ENCODE measurements around the gene CEACAM7.
"Not testable (repeated sequence)": the region's sequence is repeated elsewhere in the genome, so short reads cannot be mapped to it uniquely, and the experiment has no call there.

Gene CEACAM7

GRCh38 chr19:41699968-41700323, 11.9 kb upstream of the CEACAM7 start:
- no peak for DNase-seq

GRCh38 chr19:41699231-41699967, 11.3 kb upstream of the CEACAM7 start:
- no peak for DNase-seq

GRCh38 chr19:41698746-41699230, 10.7 kb upstream of the CEACAM7 start:
- DNase-seq = no peak

GRCh38 chr19:41697198-41697855, 9.3 kb upstream of the CEACAM7 start:
- DNase-seq = no peak

DNA sequence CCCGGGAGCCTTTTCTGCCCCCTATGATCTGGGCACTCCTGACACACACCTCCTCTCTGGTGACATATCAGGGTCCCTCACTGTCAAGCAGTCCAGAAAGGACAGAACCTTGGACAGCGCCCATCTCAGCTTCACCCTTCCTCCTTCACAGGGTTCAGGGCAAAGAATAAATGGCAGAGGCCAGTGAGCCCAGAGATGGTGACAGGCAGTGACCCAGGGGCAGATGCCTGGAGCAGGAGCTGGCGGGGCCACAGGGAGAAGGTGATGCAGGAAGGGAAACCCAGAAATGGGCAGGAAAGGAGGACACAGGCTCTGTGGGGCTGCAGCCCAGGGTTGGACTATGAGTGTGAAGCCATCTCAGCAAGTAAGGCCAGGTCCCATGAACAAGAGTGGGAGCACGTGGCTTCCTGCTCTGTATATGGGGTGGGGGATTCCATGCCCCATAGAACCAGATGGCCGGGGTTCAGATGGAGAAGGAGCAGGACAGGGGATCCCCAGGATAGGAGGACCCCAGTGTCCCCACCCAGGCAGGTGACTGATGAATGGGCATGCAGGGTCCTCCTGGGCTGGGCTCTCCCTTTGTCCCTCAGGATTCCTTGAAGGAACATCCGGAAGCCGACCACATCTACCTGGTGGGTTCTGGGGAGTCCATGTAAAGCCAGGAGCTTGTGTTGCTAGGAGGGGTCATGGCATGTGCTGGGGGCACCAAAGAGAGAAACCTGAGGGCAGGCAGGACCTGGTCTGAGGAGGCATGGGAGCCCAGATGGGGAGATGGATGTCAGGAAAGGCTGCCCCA, 8.5 kb upstream of the CEACAM7 start:
- DNase-seq = no peak

DNA sequence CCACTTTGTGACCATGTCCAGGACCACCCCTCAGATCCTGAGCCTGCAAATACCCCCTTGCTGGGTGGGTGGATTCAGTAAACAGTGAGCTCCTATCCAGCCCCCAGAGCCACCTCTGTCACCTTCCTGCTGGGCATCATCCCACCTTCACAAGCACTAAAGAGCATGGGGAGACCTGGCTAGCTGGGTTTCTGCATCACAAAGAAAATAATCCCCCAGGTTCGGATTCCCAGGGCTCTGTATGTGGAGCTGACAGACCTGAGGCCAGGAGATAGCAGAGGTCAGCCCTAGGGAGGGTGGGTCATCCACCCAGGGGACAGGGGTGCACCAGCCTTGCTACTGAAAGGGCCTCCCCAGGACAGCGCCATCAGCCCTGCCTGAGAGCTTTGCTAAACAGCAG, 7.7 kb upstream of the CEACAM7 start:
- no peak for DNase-seq

- no peak for DNase-seq
Measured at GRCh38 chr19:41694831-41695635, 7.0 kb upstream of the CEACAM7 start.

DNA sequence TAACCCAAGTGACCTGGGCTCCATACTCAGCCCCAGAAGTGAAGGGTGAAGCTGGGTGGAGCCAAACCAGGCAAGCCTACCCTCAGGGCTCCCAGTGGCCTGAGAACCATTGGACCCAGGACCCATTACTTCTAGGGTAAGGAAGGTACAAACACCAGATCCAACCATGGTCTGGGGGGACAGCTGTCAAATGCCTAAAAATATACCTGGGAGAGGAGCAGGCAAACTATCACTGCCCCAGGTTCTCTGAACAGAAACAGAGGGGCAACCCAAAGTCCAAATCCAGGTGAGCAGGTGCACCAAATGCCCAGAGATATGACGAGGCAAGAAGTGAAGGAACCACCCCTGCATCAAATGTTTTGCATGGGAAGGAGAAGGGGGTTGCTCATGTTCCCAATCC, 6.1 kb upstream of the CEACAM7 start:
- DNase-seq = no peak

DNA sequence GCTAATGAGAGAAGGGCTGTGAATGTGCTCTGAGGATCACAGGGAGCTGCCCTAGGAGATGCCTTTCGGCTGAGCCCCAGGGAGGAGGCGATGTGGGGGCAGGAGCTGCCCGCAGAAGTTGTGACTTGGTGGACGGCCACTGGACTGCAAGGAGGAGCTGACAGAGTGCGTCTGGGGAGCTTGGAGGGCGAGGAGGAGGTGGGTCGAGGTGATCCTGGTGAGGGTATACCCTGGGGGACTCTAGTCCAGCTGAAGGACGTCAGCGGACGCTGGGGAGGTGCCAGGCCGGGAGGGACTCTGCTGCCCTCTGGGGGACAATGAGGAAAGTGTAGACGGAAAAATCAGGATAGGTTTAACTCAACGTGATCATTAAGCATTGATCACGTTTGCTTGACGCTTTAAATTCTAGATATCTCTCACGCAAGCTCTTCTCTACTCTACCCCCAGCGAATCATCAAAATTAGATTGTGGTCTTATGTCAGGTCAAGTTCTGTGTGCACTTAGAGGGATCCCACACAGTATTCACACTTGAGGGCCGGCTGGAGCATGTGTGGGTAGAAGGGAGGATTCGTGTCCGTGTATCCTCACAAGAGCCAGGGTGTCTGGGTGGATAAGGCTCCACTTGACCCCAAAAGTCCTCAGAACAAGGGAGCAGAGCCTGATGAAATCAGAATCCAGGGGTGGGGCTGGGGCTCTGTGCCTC, 3.3 kb upstream of the CEACAM7 start:
- no peak for DNase-seq

DNA sequence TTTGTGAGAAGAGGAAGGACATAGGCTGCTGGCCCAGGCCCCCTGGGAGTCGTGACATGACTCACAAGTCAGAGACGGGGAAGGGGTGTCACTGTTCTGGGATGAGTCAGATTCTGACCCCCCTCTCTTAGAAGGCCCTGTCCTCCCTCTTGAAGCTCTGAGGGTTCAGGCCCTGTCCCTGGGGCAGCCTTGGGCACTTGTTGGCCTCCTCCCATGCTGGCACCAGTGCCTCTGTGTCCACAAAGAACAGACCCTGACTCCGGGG, 2.7 kb upstream of the CEACAM7 start:
- no peak for DNase-seq

- no peak for DNase-seq
Measured at GRCh38 chr19:41689993-41690800, 2.1 kb upstream of the CEACAM7 start.

GRCh38 chr19:41688687-41689086, 617 bp upstream of the CEACAM7 start:
- no peak for DNase-seq

GRCh38 chr19:41687419-41687818, 651 bp downstream of the CEACAM7 start:
- no peak for DNase-seq

GRCh38 chr19:41682437-41682836, 5.6 kb downstream of the CEACAM7 start:
- no peak for DNase-seq

GRCh38 chr19:41671486-41671885, 16.6 kb downstream of the CEACAM7 start:
- no peak for DNase-seq

DNA sequence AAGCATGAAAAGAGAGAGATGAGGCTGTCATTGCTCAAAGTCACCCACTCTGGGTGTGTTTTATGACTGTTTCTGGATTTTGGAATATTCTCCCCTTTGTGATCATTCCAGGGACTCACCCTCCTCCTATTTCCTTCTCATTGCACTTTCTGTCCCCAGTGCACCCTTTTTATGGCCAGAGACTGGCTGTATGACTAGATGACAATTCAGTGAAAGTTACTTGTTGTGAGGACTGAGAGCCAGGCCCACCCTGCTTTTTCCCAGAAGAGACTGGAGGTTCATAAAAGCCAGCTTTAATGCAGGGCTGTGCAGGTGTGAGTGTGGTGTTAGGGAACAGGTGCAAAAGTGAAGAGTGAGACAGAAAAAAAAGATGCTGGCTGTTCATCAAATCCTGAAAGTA, 17.3 kb downstream of the CEACAM7 start:
- DNase-seq = no peak

DNA sequence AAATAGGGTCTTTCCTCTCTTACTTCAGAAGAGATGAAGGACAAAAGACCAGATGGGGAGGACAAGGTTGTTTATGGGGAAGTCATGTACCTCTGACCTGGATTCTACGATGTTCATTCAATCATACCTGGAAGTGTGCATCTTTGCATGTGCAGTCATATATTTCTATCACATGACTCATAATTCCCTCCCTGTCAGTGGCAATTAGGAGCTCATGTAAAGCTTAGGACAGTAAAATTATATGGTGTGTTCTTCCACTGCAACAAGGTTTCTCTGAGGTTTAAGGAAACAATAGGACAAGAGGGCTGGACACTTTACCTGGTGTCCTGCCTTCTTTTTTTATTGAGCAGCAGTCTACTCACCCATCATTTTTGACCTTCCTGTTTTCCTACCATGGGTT, 19.8 kb downstream of the CEACAM7 start:
- DNase-seq = no peak

GRCh38 chr19:41666075-41666474, 22.0 kb downstream of the CEACAM7 start:
- no peak for DNase-seq

DNA sequence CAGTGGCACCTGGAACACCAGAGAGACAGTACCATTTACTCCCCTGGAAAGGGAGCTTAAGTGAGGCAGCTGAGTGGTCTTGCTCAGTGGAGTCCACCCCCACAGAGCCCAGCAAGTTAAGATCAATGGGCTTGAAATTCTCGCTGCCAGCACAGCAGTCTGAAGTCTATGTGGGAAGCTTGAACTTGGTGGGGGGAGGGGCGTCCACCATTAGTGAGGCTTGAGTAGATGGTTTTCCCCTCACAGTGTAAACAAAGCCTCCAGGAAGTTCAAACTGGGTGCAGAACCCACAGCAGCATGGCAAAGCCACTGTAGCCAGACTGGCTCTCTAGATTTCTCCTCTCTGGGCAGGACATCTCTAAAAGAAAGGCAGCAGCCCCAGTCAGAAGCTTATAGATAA, 30.9 kb downstream of the CEACAM7 start:
- DNase-seq = no peak

- DNase-seq = not testable (repeated sequence)
Measured at GRCh38 chr19:41656756-41657155, 31.3 kb downstream of the CEACAM7 start.

- DNase-seq = no peak
Measured at GRCh38 chr19:41652250-41652649, 35.8 kb downstream of the CEACAM7 start.

DNA sequence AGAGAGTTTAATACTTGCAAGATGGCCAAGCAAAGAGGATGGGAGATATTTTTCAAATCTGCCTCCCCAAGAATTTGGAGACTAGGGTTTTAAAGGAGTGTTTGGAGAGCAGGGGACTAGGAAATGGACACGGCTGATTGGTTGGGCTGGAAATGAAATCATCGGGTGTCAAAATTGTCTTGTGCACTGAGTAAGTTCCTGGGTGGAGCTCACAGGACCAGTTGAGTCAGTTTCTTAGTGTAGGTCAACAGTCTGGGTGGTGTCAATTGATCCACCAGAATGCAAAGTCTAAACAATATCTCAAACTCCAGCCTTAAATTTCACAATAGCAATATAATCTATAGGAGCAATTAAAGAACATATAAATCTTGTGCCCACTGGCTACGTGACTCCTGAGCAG, 38.2 kb downstream of the CEACAM7 start:
- no peak for DNase-seq

Data from NCI-H1417 treated with DMSO at 0.1 percent for 48 hours (cell line).